Fibroblast of lung (primary cell): ENCODE measurements around the gene G6PC1. TPM values are rescaled to one million over a fixed set of nuclear protein-coding genes. Genes with fewer than 3 reads are reported as not detected.

Experiments used
- DNase-seq, 2 donors: peaks; one replicate each; pipeline versions ENCODE4 v3.0.0 to v3.0.0-alpha.2; 2010; ENCODE audit warnings: low read depth in 2 of 2
- H2AFZ ChIP-seq: 2 replicates; pipeline ENCODE4 v1.5.1; 2012; ENCODE audit warnings: low read length, control low read depth, inconsistent platforms
- H3K27ac ChIP-seq: 2 replicates; pipeline ENCODE4 v1.5.1; 2011; ENCODE audit warnings: low read length, control low read depth; ENCODE audit not compliant: insufficient read depth
- H3K27me3 ChIP-seq: 2 replicates; pipeline ENCODE4 v1.5.1; 2011; ENCODE audit warnings: mild to moderate bottlenecking, low read length; ENCODE audit not compliant: control insufficient read depth, insufficient read depth
- H3K36me3 ChIP-seq: 2 replicates; pipeline ENCODE4 v1.5.1; 2011; ENCODE audit warnings: low read length; ENCODE audit not compliant: control insufficient read depth, insufficient read depth
- H3K4me1 ChIP-seq: 2 replicates; pipeline ENCODE4 v1.5.1; 2011; ENCODE audit warnings: low read length; ENCODE audit not compliant: control insufficient read depth, insufficient read depth; ENCODE audit errors: extremely low read depth
- H3K4me2 ChIP-seq: 2 replicates; pipeline ENCODE4 v1.5.1; 2011; ENCODE audit warnings: low read length, control low read depth; ENCODE audit not compliant: insufficient read depth; ENCODE audit errors: extremely low read depth
- H3K4me3 ChIP-seq, 4 experiments: fragments of 200-600 bp in 1 of 4; sonication (generic) in 1 of 4; replicated peaks in 1 of 4; 2 replicates each; pipeline ENCODE4 v1.5.1; 2011 to 2016; ENCODE audit warnings: low read length in 4 of 4, low read depth in 3 of 4, mild to moderate bottlenecking in 3 of 4, control low read depth in 2 of 4, inconsistent platforms in 1 of 4, mixed read lengths in 1 of 4; ENCODE audit not compliant: insufficient read depth in 1 of 4; ENCODE audit errors: control extremely low read depth in 1 of 4
- H3K79me2 ChIP-seq: 2 replicates; pipeline ENCODE4 v1.5.1; 2012; ENCODE audit warnings: mild to moderate bottlenecking, low read length, inconsistent platforms; ENCODE audit not compliant: control insufficient read depth, insufficient read depth
- H3K9ac ChIP-seq: 2 replicates; pipeline ENCODE4 v1.5.1; 2011; ENCODE audit warnings: mild to moderate bottlenecking, low read length, control low read depth; ENCODE audit not compliant: insufficient read depth
- H3K9me3 ChIP-seq: 2 replicates; pipeline ENCODE4 v1.5.1; 2012; ENCODE audit warnings: low read depth, low read length; ENCODE audit not compliant: control insufficient read depth, insufficient read depth
- H4K20me1 ChIP-seq: 2 replicates; pipeline ENCODE4 v1.5.1; 2011; ENCODE audit warnings: low read length; ENCODE audit not compliant: control insufficient read depth, insufficient read depth; ENCODE audit errors: extremely low read depth
- CTCF ChIP-seq, 2 donors: IDR thresholded peaks in 1 of 2; conservative IDR thresholded peaks in 1 of 2; 1 replicate in 1 of 2; 2 replicates in 1 of 2; pipeline ENCODE4 v1.5.1; 2011 to 2012; ENCODE audit warnings: low read length in 2 of 2, control low read depth in 1 of 2, inconsistent platforms in 1 of 2, low read depth in 1 of 2, mild to moderate bottlenecking in 1 of 2
- EZH2 ChIP-seq: IDR thresholded peaks from 2 replicates; pipeline ENCODE4 v1.5.1; 2012; ENCODE audit warnings: low read length, control low read depth, mild to moderate bottlenecking; ENCODE audit errors: missing control alignments
- polyA plus RNA-seq, 2 donors: library from polyadenylated mRNA; depleted of rRNA in 1 of 2; stranded (reverse) in 1 of 2; unstranded in 1 of 2; fragments of >200 nt; gene quantifications; 2 replicates each; pipeline ENCODE4 v1.2.1, GENCODE V29; 2011 to 2012; ENCODE audit warnings: missing spikeins in 1 of 2
- total RNA-seq: library from RNA; depleted of rRNA; stranded (reverse); fragments of >200 nt; gene quantifications from 2 replicates; pipeline ENCODE4 v1.2.1, GENCODE V29; 2014

G6PC1 gene
- total and polyA plus RNA-seq, 2 donors (not counting 1 experiment from before 2014, with no cell fraction given): not detected

DNA sequence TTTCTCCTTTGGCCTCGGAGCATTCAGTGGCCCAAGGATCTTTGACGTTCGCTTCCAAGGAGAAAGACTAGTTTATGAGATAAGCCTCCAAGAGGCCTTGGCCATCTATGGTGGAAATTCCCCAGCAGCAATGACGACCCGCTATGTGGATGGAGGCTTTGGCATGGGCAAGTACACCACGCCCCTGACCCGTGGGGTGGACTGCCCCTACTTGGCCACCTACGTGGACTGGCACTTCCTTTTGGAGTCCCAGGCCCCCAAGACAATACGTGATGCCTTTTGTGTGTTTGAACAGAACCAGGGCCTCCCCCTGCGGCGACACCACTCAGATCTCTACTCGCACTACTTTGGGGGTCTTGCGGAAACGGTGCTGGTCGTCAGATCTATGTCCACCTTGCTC lies 48.2 kb upstream of the G6PC1 start:
- no peak overlapping the region for H3K27ac ChIP-seq
- no peak overlapping the region for H3K4me3 ChIP-seq
- H3K4me2 ChIP-seq: no peak overlapping the region
- no peak overlapping the region for H2AFZ ChIP-seq
- DNase-seq: no peak
- H3K9me3 ChIP-seq: no peaks in the 10 kb centered on the region
- H3K4me1 ChIP-seq: peaks cover 2% of the 10 kb centered on the region
- TF ChIP-seq EZH2 (no peak), CTCF (conservative IDR thresholded peaks at IDR 0.05 in 1 of 2, IDR thresholded peaks at IDR 0.05 in 1 of 2; ENCODE audit: low read depth in 1 of 2, low read length in 2 of 2) (no peak)
- H3K79me2 ChIP-seq: no peaks in the 10 kb centered on the region
- peaks cover 6% of the 10 kb centered on the region for H3K27me3 ChIP-seq
- no peaks in the 10 kb centered on the region for H3K36me3 ChIP-seq
- no peak overlapping the region for H3K9ac ChIP-seq
- no peaks in the 10 kb centered on the region for H4K20me1 ChIP-seq

- H3K36me3 ChIP-seq: no peaks in the 10 kb centered on the region
- TF ChIP-seq EZH2: no peak
- no peak for TF ChIP-seq CTCF (conservative IDR thresholded peaks at IDR 0.05 in 1 of 2, IDR thresholded peaks at IDR 0.05 in 1 of 2; ENCODE audit: low read depth in 1 of 2, low read length in 2 of 2)
- H3K4me2 ChIP-seq: no peak overlapping the region
- H3K9me3 ChIP-seq: no peaks in the 10 kb centered on the region
- H4K20me1 ChIP-seq: no peaks in the 10 kb centered on the region
- no peaks in the 10 kb centered on the region for H3K79me2 ChIP-seq
- no peak overlapping the region for H2AFZ ChIP-seq
- H3K27me3 ChIP-seq: peaks cover 6% of the 10 kb centered on the region
- no peak overlapping the region for H3K9ac ChIP-seq
- H3K4me1 ChIP-seq: peaks cover 2% of the 10 kb centered on the region
- no peak for DNase-seq
- H3K27ac ChIP-seq: no peak overlapping the region
- H3K4me3 ChIP-seq: no peak overlapping the region
These were observed 47.6 kb upstream of the G6PC1 start for GRCh38 chr17:42853004-42853403.

DNA sequence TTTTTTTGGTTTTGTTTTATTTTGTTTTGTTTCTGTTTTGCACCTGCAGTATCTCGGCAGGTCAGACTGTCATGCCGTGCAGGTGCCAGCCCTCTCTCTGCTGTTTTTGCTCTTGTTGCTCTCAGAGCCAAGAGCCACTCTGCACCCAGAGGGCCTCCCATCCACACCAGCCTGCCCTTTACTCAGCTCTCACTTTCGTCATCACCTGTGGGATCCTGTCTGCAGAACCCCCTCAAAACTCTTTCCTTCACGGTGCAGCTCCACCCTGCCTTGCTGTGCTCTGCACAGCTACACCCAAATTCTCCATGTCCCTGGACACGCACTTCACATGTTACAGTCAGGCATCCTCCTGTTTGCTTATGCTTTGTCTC lies 47.0 kb upstream of the G6PC1 start:
- no peak overlapping the region for H3K9ac ChIP-seq
- no peak overlapping the region for H3K4me2 ChIP-seq
- no peak for DNase-seq
- H3K27ac ChIP-seq: no peak overlapping the region
- H3K79me2 ChIP-seq: no peaks in the 10 kb centered on the region
- no peaks in the 10 kb centered on the region for H3K36me3 ChIP-seq
- H3K4me3 ChIP-seq: no peak overlapping the region
- no peaks in the 10 kb centered on the region for H4K20me1 ChIP-seq
- H3K27me3 ChIP-seq: peaks cover 6% of the 10 kb centered on the region
- H3K4me1 ChIP-seq: peaks cover 2% of the 10 kb centered on the region
- TF ChIP-seq EZH2 (no peak), CTCF (conservative IDR thresholded peaks at IDR 0.05 in 1 of 2, IDR thresholded peaks at IDR 0.05 in 1 of 2; ENCODE audit: low read depth in 1 of 2, low read length in 2 of 2) (no peak)
- peak overlapping the region; percentile 4 for H2AFZ ChIP-seq
- no peaks in the 10 kb centered on the region for H3K9me3 ChIP-seq
